Lower leg skin (tissue), 3 donors: ENCODE results near the gene GALNT18.

Experiments used
- POLR2A ChIP-seq, 2 donors: fragments of 450-650 bp; IDR thresholded peaks; one replicate each; pipeline ENCODE4 v1.6.1; 2016 to 2017; ENCODE audit warnings: antibody characterized with exemption in 2 of 2, mild to moderate bottlenecking in 1 of 2, moderate library complexity in 1 of 2
- TF ChIP-seq, protein P1 (sequence below), 3 donors: fragments of 450-650 bp; IDR thresholded peaks; one replicate each; pipeline ENCODE4 v1.5.1; 2016; ENCODE audit warnings: antibody characterized with exemption in 3 of 3, mild to moderate bottlenecking in 3 of 3, moderate library complexity in 2 of 3

- no peak for TF ChIP-seq POLR2A (IDR thresholded peaks at IDR 0.05)
- TF ChIP-seq, protein P1, sequence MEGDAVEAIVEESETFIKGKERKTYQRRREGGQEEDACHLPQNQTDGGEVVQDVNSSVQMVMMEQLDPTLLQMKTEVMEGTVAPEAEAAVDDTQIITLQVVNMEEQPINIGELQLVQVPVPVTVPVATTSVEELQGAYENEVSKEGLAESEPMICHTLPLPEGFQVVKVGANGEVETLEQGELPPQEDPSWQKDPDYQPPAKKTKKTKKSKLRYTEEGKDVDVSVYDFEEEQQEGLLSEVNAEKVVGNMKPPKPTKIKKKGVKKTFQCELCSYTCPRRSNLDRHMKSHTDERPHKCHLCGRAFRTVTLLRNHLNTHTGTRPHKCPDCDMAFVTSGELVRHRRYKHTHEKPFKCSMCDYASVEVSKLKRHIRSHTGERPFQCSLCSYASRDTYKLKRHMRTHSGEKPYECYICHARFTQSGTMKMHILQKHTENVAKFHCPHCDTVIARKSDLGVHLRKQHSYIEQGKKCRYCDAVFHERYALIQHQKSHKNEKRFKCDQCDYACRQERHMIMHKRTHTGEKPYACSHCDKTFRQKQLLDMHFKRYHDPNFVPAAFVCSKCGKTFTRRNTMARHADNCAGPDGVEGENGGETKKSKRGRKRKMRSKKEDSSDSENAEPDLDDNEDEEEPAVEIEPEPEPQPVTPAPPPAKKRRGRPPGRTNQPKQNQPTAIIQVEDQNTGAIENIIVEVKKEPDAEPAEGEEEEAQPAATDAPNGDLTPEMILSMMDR (IDR thresholded peaks at IDR 0.05) = no peak
Measured at GRCh38 chr11:11407065-11407762, 214.6 kb downstream of the GALNT18 start.
